CD4-positive, alpha-beta memory T cell (primary cell): ENCODE results near the gene VPS13C. TPM values are rescaled to one million over a fixed set of nuclear protein-coding genes. Genes with fewer than 3 reads are reported as not detected.

Experiments
- CTCF ChIA-PET: fragments of 350-600 bp; sonication (Branson Sonifier 250); formaldehyde crosslinking; loops from one replicate; lab custom pipeline; 2021; ENCODE audit warnings: inconsistent platforms; ENCODE audit not compliant: partially characterized antibody; lab: Charles Lee
- POLR2A ChIA-PET: fragments of 350-600 bp; sonication (Branson Sonifier 250); formaldehyde crosslinking; loops from one replicate; lab custom pipeline; 2021; ENCODE audit not compliant: partially characterized antibody; lab: Charles Lee
- DNase-seq, 5 donors: peaks; one replicate each; pipeline versions ENCODE4 v3.0.0 to v3.0.0-alpha.2; 2020 to 2022; ENCODE audit warnings: mixed read lengths in 1 of 5
- H3K27ac ChIP-seq: one replicate; pipeline ENCODE4 v1.7.0; 2013; ENCODE audit warnings: low read depth, low read length
- H3K27me3 ChIP-seq: 2 replicates; pipeline ENCODE4 v1.7.0; 2013; ENCODE audit warnings: mild to moderate bottlenecking, low read length, moderate library complexity; ENCODE audit not compliant: insufficient read depth
- H3K36me3 ChIP-seq: 2 replicates; pipeline ENCODE4 v1.7.0; 2013; ENCODE audit warnings: mild to moderate bottlenecking, low read length, moderate library complexity; ENCODE audit not compliant: insufficient read depth
- H3K4me1 ChIP-seq: 2 replicates; pipeline ENCODE4 v1.7.0; 2013; ENCODE audit warnings: mild to moderate bottlenecking, low read length, moderate library complexity; ENCODE audit not compliant: insufficient read depth
- H3K4me3 ChIP-seq, 2 donors: one replicate each; pipeline ENCODE4 v1.7.0; 2013; ENCODE audit warnings: low read length in 2 of 2, mild to moderate bottlenecking in 1 of 2
- H3K9me3 ChIP-seq, 2 donors: one replicate each; pipeline ENCODE4 v1.7.0; 2013; ENCODE audit warnings: low read length in 2 of 2, control low read depth in 1 of 2; ENCODE audit not compliant: control insufficient read depth in 1 of 2
- H3K27ac Mint-ChIP-seq, 7 donors: one replicate each; pipeline ENCODE4 v1.8.0; 2020 to 2021; ENCODE audit warnings: mixed read lengths in 7 of 7, mild to moderate bottlenecking in 6 of 7, inconsistent platforms in 3 of 7, moderate library complexity in 3 of 7
- H3K27me3 Mint-ChIP-seq, 2 donors: one replicate each; pipeline ENCODE4 v1.8.0; 2020 to 2021; ENCODE audit warnings: mixed read lengths in 2 of 2
- H3K36me3 Mint-ChIP-seq, 2 donors: one replicate each; pipeline ENCODE4 v1.8.0; 2020 to 2021; ENCODE audit warnings: mixed read lengths in 2 of 2, inconsistent platforms in 1 of 2, mild to moderate bottlenecking in 1 of 2
- H3K4me1 Mint-ChIP-seq, 4 donors: one replicate each; pipeline ENCODE4 v1.8.0; 2020 to 2021; ENCODE audit warnings: mixed read lengths in 4 of 4, mild to moderate bottlenecking in 1 of 4
- H3K4me3 Mint-ChIP-seq, 8 donors: one replicate each; pipeline ENCODE4 v1.8.0; 2020 to 2021; ENCODE audit warnings: mixed read lengths in 8 of 8, mild to moderate bottlenecking in 7 of 8, moderate library complexity in 6 of 8, inconsistent platforms in 3 of 8
- H3K9me3 Mint-ChIP-seq, 8 donors: one replicate each; pipeline ENCODE4 v1.8.0; 2020 to 2021; ENCODE audit warnings: mixed read lengths in 8 of 8, mild to moderate bottlenecking in 5 of 8, inconsistent platforms in 3 of 8, moderate library complexity in 1 of 8
- intact Hi-C: fragments of 100-400 bp; cut with micrococcal nuclease; formaldehyde crosslinking; loops from one replicate; pipeline ENCODE4 v1.15.1; 2023
- polyA plus RNA-seq, 2 donors: library from polyadenylated mRNA; unstranded; fragments of 300-500 nt; fragmentation: Illumina TruSeq; gene quantifications; one replicate each; pipeline ENCODE4 v1.2.3, GENCODE V29; 2021
- total RNA-seq, 2 experiments: library from RNA; stranded (reverse); gene quantifications; one replicate each; pipeline ENCODE4 v1.2.3, GENCODE V29; 2021

Gene VPS13C
- total and polyA plus RNA-seq, 4 experiments from 2014 or later: 10.6 to 148 (median 82.3) TPM

- Mint-ChIP-seq H3K27ac (no peak overlapping the region), H3K4me1 (no peaks in the 10 kb centered on the region), H3K4me3 (no peak overlapping the region), H3K9me3 (peaks cover 0 to 1% (median 0%) of the 10 kb centered on the region in 8 donors), H3K36me3 (no peaks in the 10 kb centered on the region), H3K27me3 (peaks cover 7 to 30% of the 10 kb centered on the region in 2 donors)
- ChIA-PET POLR2A (no interaction called here), CTCF (interaction anchor here (2.6 kb wide), 1 partner anchor 13 kb away, joined by 14 read pairs; no protein-coding TSS in a partner anchor)
- no peak overlapping the region for H3K4me3 ChIP-seq
- H3K27ac ChIP-seq: no peak overlapping the region
- intact Hi-C loops: no loop called here
- no peaks in the 10 kb centered on the region for H3K9me3 ChIP-seq
- no peaks in the 10 kb centered on the region for H3K36me3 ChIP-seq
- no peaks in the 10 kb centered on the region for H3K4me1 ChIP-seq
- no peaks in the 10 kb centered on the region for H3K27me3 ChIP-seq
- DNase-seq: no peak
These were observed 239.3 kb downstream of the VPS13C start for GRCh38 chr15:61820951-61821350.

- no peaks in the 10 kb centered on the region for H3K36me3 ChIP-seq
- no peaks in the 10 kb centered on the region for H3K4me1 Mint-ChIP-seq
- peaks cover 0 to 1% (median 0%) of the 10 kb centered on the region in 8 donors for H3K9me3 Mint-ChIP-seq
- POLR2A ChIA-PET: no interaction called here
- H3K36me3 Mint-ChIP-seq: no peaks in the 10 kb centered on the region
- no peak for DNase-seq
- no peak overlapping the region for H3K27ac Mint-ChIP-seq
- no peaks in the 10 kb centered on the region for H3K9me3 ChIP-seq
- CTCF ChIA-PET: interaction anchor here (1.3 to 2.6 kb wide), 2 partner anchors 10 to 14 kb away, joined by 3 to 14 read pairs; no protein-coding TSS in a partner anchor
- H3K4me3 Mint-ChIP-seq: no peak overlapping the region
- H3K27ac ChIP-seq: no peak overlapping the region
- H3K27me3 ChIP-seq: no peaks in the 10 kb centered on the region
- H3K4me3 ChIP-seq: no peak overlapping the region
- intact Hi-C loops: no loop called here
- H3K27me3 Mint-ChIP-seq: peaks cover 7 to 30% of the 10 kb centered on the region in 2 donors
- H3K4me1 ChIP-seq: no peaks in the 10 kb centered on the region
These were observed 240.0 kb downstream of the VPS13C start for GRCh38 chr15:61820212-61820611.

GRCh38 chr15:61819386-61819785 is 240.9 kb downstream of the VPS13C start:
- no peak overlapping the region for H3K4me3 Mint-ChIP-seq
- no peak overlapping the region for H3K27ac ChIP-seq
- H3K27me3 ChIP-seq: no peaks in the 10 kb centered on the region
- H3K27me3 Mint-ChIP-seq: peaks cover 9 to 33% of the 10 kb centered on the region in 2 donors
- peaks cover 0 to 3% (median 0%) of the 10 kb centered on the region in 8 donors for H3K9me3 Mint-ChIP-seq
- POLR2A ChIA-PET: no interaction called here
- no peaks in the 10 kb centered on the region for H3K9me3 ChIP-seq
- H3K4me3 ChIP-seq: no peak overlapping the region
- no peak for DNase-seq
- H3K4me1 Mint-ChIP-seq: no peaks in the 10 kb centered on the region
- no peak overlapping the region for H3K27ac Mint-ChIP-seq
- no peaks in the 10 kb centered on the region for H3K36me3 Mint-ChIP-seq
- H3K36me3 ChIP-seq: no peaks in the 10 kb centered on the region
- no peaks in the 10 kb centered on the region for H3K4me1 ChIP-seq
- intact Hi-C loops: no loop called here
- CTCF ChIA-PET: interaction anchor here (1.3 to 2.6 kb wide), 2 partner anchors 10 to 15 kb away, joined by 3 to 14 read pairs; no protein-coding TSS in a partner anchor

- H3K4me3 Mint-ChIP-seq: no peak overlapping the region
- H3K27ac ChIP-seq: no peak overlapping the region
- no peak for DNase-seq
- H3K4me1 Mint-ChIP-seq: no peaks in the 10 kb centered on the region
- no peaks in the 10 kb centered on the region for H3K9me3 ChIP-seq
- POLR2A ChIA-PET: no interaction called here
- no peaks in the 10 kb centered on the region for H3K36me3 ChIP-seq
- H3K4me3 ChIP-seq: no peak overlapping the region
- H3K27me3 Mint-ChIP-seq: peaks cover 7 to 32% of the 10 kb centered on the region in 2 donors
- H3K9me3 Mint-ChIP-seq: peaks cover 0 to 3% (median 0%) of the 10 kb centered on the region in 8 donors
- intact Hi-C loops: no loop called here
- CTCF ChIA-PET: interaction anchor here (2.6 kb wide), 1 partner anchor 15 kb away, joined by 14 read pairs; no protein-coding TSS in a partner anchor
- H3K4me1 ChIP-seq: no peaks in the 10 kb centered on the region
- H3K36me3 Mint-ChIP-seq: no peaks in the 10 kb centered on the region
- no peaks in the 10 kb centered on the region for H3K27me3 ChIP-seq
- no peak overlapping the region for H3K27ac Mint-ChIP-seq
These were observed 241.4 kb downstream of the VPS13C start for GRCh38 chr15:61818801-61819200.

DNA sequence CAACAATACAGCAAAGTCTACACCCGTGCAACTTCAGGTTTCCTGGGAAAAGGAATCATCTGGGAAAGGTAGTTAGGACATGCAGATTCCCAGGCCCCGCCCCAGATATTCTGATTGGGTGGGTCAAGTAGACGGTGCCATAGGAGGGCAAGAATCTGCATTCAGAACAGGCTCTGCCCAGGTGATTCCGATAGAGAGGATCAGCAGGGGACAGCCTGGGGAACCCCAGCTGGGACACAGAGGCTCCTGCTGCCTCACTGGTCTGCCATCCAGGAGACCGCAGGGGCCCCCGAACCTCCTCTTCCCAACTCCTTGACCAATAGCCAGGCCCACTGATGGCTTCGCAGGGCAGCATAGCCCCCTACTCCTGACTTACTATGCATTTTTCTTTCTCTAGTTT is 243.4 kb downstream of the VPS13C start:
- peaks cover 10 to 33% of the 10 kb centered on the region in 2 donors for H3K27me3 Mint-ChIP-seq
- no peak overlapping the region for H3K4me3 Mint-ChIP-seq
- intact Hi-C loops: no loop called here
- peaks cover 0 to 3% (median 0%) of the 10 kb centered on the region in 8 donors for H3K9me3 Mint-ChIP-seq
- H3K27me3 ChIP-seq: no peaks in the 10 kb centered on the region
- H3K27ac ChIP-seq: no peak overlapping the region
- H3K4me1 Mint-ChIP-seq: no peaks in the 10 kb centered on the region
- DNase-seq: no peak
- ChIA-PET CTCF (interaction anchor here (1.5 to 2.8 kb wide), 2 partner anchors 11 to 18 kb away, joined by 4 to 11 read pairs; no protein-coding TSS in a partner anchor), POLR2A (no interaction called here)
- no peak overlapping the region for H3K4me3 ChIP-seq
- no peak overlapping the region for H3K27ac Mint-ChIP-seq
- H3K36me3 ChIP-seq: no peaks in the 10 kb centered on the region
- no peaks in the 10 kb centered on the region for H3K9me3 ChIP-seq
- no peaks in the 10 kb centered on the region for H3K4me1 ChIP-seq
- H3K36me3 Mint-ChIP-seq: no peaks in the 10 kb centered on the region

- POLR2A ChIA-PET: no interaction called here
- H3K27ac Mint-ChIP-seq: no peak overlapping the region
These were observed 244.7 kb downstream of the VPS13C start for GRCh38 chr15:61815356-61816083.

DNA sequence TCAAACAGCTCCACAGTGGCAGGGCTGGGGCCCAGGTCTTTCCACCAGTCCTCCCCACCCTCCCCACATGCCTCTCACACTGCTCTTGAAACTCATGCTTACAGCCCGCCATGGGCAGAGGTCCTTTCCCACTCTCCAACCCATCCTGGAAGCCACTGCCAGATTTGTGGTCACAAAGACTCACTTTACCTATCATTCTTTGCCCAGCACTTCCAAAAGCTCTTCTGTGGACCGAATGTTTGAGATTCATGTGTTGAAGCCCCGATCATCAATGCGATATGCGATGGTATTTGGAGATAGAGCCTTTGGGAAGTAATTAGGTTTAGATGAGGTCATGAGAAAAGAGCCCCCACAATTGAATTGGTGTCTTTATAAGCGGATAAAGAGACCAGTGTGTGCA is 247.8 kb downstream of the VPS13C start:
- Mint-ChIP-seq H3K4me3 (no peak overlapping the region), H3K27ac (no peak overlapping the region), H3K4me1 (no peaks in the 10 kb centered on the region), H3K27me3 (peaks cover 15 to 28% of the 10 kb centered on the region in 2 donors), H3K9me3 (peaks cover 0 to 3% (median 0%) of the 10 kb centered on the region in 8 donors), H3K36me3 (no peaks in the 10 kb centered on the region)
- Histone ChIP-seq H3K27ac (no peak overlapping the region), H3K4me1 (no peaks in the 10 kb centered on the region), H3K9me3 (no peaks in the 10 kb centered on the region), H3K27me3 (no peaks in the 10 kb centered on the region), H3K4me3 (no peak overlapping the region), H3K36me3 (no peaks in the 10 kb centered on the region)
- no peak for DNase-seq
- POLR2A ChIA-PET: no interaction called here
- intact Hi-C loops: no loop called here
- CTCF ChIA-PET: interaction anchor here (3.2 kb wide), 1 partner anchor 22 kb away, joined by 14 read pairs; no protein-coding TSS in a partner anchor

More at GRCh38 chr15:61815356-61816083, 244.7 kb downstream of the VPS13C start:
- CTCF ChIA-PET: interaction anchor here (1.5 to 2.8 kb wide), 2 partner anchors 12 to 19 kb away, joined by 4 to 11 read pairs; no protein-coding TSS in a partner anchor
- peaks cover 10 to 29% of the 10 kb centered on the region in 2 donors for H3K27me3 Mint-ChIP-seq
- no peaks in the 10 kb centered on the region for H3K27me3 ChIP-seq
- H3K9me3 ChIP-seq: no peaks in the 10 kb centered on the region
- H3K4me3 Mint-ChIP-seq: no peak overlapping the region
- peaks cover 0 to 3% (median 0%) of the 10 kb centered on the region in 8 donors for H3K9me3 Mint-ChIP-seq
- H3K36me3 Mint-ChIP-seq: no peaks in the 10 kb centered on the region
- no peaks in the 10 kb centered on the region for H3K4me1 Mint-ChIP-seq
- DNase-seq: no peak
- no peak overlapping the region for H3K27ac ChIP-seq
- H3K4me3 ChIP-seq: no peak overlapping the region
- intact Hi-C loops: no loop called here
- no peaks in the 10 kb centered on the region for H3K4me1 ChIP-seq
- no peaks in the 10 kb centered on the region for H3K36me3 ChIP-seq
